ENCODE measurements around the gene SOX4.

The SOX4 gene

GRCh38 chr6:21596145-21596948 is 2.8 kb downstream of the SOX4 start (continued):
- TF ChIP-seq, protein P1, sequence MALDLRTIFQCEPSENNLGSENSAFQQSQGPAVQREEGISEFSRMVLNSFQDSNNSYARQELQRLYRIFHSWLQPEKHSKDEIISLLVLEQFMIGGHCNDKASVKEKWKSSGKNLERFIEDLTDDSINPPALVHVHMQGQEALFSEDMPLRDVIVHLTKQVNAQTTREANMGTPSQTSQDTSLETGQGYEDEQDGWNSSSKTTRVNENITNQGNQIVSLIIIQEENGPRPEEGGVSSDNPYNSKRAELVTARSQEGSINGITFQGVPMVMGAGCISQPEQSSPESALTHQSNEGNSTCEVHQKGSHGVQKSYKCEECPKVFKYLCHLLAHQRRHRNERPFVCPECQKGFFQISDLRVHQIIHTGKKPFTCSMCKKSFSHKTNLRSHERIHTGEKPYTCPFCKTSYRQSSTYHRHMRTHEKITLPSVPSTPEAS (tag by site-specific recombination; IDR thresholded peaks at IDR 0.05): no peak
- TF ChIP-seq ZNF19 (tag by site-specific recombination; IDR thresholded peaks at IDR 0.05; ENCODE audit: low read depth) (no peak), WT1 (tag by site-specific recombination; IDR thresholded peaks at IDR 0.05) (0 out of 2 replicates have a peak, but pooled peaks have one; percentile 24), ZNF514 (tag by site-specific recombination; IDR thresholded peaks at IDR 0.05) (no peak), GLIS1 (tag by site-specific recombination; IDR thresholded peaks at IDR 0.05) (no peak), ZNF621 (tag by site-specific recombination; IDR thresholded peaks at IDR 0.05) (no peak), ZNF518A (tag by site-specific recombination; conservative IDR thresholded peaks at IDR 0.05; ENCODE audit: low read depth) (no peak), BCL11B (tag by site-specific recombination; IDR thresholded peaks at IDR 0.05; ENCODE audit: low read depth) (peak; percentile 61; the same call in 1 of the 2 replicates), KLF8 (tag by site-specific recombination; IDR thresholded peaks at IDR 0.05) (no peak), ZNF121 (tag by site-specific recombination; IDR thresholded peaks at IDR 0.05) (no peak), ZNF701 (tag by site-specific recombination; IDR thresholded peaks at IDR 0.05) (no peak), SCRT2 (tag by site-specific recombination; IDR thresholded peaks at IDR 0.05) (no peak), SCRT1 (tag by site-specific recombination; IDR thresholded peaks at IDR 0.05; ENCODE audit: borderline replicate concordance) (no peak), ZNF48 (tag by site-specific recombination; IDR thresholded peaks at IDR 0.05) (no peak), ZNF335 (tag by site-specific recombination; conservative IDR thresholded peaks at IDR 0.05) (peak; percentile 67), ZNF449 (tag by site-specific recombination; IDR thresholded peaks at IDR 0.05) (no peak), ZNF555 (tag by site-specific recombination; conservative IDR thresholded peaks at IDR 0.05) (no peak), ZNF350 (tag by site-specific recombination; IDR thresholded peaks at IDR 0.05) (no peak), MZF1 (tag by site-specific recombination; IDR thresholded peaks at IDR 0.05; ENCODE audit: borderline replicate concordance) (0 out of 2 replicates have a peak, but pooled peaks have one; percentile 39), HOXC10 (CRISPR knock-in tag; IDR thresholded peaks at IDR 0.05) (no peak), ZNF654 (tag by site-specific recombination; IDR thresholded peaks at IDR 0.05; ENCODE audit: low read depth) (0 out of 2 replicates have a peak, but pooled peaks have one; percentile 1)
- TF ChIP-seq, protein P2, sequence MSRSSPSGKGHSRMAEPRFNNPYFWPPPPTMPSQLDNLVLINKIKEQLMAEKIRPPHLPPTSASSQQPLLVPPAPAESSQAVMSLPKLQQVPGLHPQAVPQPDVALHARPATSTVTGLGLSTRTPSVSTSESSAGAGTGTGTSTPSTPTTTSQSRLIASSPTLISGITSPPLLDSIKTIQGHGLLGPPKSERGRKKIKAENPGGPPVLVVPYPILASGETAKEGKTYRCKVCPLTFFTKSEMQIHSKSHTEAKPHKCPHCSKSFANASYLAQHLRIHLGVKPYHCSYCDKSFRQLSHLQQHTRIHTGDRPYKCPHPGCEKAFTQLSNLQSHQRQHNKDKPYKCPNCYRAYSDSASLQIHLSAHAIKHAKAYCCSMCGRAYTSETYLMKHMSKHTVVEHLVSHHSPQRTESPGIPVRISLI (tag by site-specific recombination; IDR thresholded peaks at IDR 0.05): no peak
- TF ChIP-seq, protein P3, sequence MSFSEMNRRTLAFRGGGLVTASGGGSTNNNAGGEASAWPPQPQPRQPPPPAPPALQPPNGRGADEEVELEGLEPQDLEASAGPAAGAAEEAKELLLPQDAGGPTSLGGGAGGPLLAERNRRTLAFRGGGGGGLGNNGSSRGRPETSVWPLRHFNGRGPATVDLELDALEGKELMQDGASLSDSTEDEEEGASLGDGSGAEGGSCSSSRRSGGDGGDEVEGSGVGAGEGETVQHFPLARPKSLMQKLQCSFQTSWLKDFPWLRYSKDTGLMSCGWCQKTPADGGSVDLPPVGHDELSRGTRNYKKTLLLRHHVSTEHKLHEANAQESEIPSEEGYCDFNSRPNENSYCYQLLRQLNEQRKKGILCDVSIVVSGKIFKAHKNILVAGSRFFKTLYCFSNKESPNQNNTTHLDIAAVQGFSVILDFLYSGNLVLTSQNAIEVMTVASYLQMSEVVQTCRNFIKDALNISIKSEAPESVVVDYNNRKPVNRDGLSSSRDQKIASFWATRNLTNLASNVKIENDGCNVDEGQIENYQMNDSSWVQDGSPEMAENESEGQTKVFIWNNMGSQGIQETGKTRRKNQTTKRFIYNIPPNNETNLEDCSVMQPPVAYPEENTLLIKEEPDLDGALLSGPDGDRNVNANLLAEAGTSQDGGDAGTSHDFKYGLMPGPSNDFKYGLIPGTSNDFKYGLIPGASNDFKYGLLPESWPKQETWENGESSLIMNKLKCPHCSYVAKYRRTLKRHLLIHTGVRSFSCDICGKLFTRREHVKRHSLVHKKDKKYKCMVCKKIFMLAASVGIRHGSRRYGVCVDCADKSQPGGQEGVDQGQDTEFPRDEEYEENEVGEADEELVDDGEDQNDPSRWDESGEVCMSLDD (tag by site-specific recombination; IDR thresholded peaks at IDR 0.05): peak; percentile 83
- TF ChIP-seq, protein P4, sequence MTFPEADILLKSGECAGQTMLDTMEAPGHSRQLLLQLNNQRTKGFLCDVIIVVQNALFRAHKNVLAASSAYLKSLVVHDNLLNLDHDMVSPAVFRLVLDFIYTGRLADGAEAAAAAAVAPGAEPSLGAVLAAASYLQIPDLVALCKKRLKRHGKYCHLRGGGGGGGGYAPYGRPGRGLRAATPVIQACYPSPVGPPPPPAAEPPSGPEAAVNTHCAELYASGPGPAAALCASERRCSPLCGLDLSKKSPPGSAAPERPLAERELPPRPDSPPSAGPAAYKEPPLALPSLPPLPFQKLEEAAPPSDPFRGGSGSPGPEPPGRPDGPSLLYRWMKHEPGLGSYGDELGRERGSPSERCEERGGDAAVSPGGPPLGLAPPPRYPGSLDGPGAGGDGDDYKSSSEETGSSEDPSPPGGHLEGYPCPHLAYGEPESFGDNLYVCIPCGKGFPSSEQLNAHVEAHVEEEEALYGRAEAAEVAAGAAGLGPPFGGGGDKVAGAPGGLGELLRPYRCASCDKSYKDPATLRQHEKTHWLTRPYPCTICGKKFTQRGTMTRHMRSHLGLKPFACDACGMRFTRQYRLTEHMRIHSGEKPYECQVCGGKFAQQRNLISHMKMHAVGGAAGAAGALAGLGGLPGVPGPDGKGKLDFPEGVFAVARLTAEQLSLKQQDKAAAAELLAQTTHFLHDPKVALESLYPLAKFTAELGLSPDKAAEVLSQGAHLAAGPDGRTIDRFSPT (tag by site-specific recombination; IDR thresholded peaks at IDR 0.05): peak; percentile 7; the same call in 1 of the 2 replicates
